Adrenal gland (tissue), 12 donors: ENCODE data around the gene MUC20. TPM values are rescaled to one million over a fixed set of nuclear protein-coding genes. Genes with fewer than 3 reads are reported as not detected.

Source experiments
- microRNA counts, 2 donors: library from miRNA; unstranded; fragments of <30 nt; microRNA quantifications; one replicate each; lab custom pipeline; 2016
- microRNA-seq, 3 donors: library from miRNA; unstranded; fragments of <30 nt; microRNA quantifications; one replicate each; pipeline ENCODE4, GENCODE V29; 2017 to 2020
- polyA plus RNA-seq, 3 donors: library from polyadenylated mRNA; stranded (reverse); fragments of 200-250 nt in 2 of 3; fragments of 350-450 nt in 1 of 3; fragmentation: Illumina TruSeq in 1 of 3; extraction: RNeasy Lipid Tissue Mini Kit (QIAGEN cat#74804) in 1 of 3; gene quantifications; one replicate each; pipeline ENCODE4 v1.2.3, GENCODE V29; 2013 to 2014
- small RNA-seq, 2 donors: library from RNA; depleted of rRNA; stranded (forward); fragments of <200 nt; gene quantifications; one replicate each; pipeline ENCODE3, GENCODE V24; 2016
- total RNA-seq, 9 donors: library from RNA; depleted of rRNA in 4 of 9; stranded (reverse); fragments of >200 nt in 4 of 9; fragments of 120-200 nt in 1 of 9; fragmentation: NEBNext Ultra II Directional in 1 of 9; extraction: Animal tissue kit (Norgen Biotek cat#: 25700) in 1 of 9; gene quantifications; one replicate each; pipeline versions ENCODE4 v1.1.0 to v1.2.4, GENCODE V29; 2013 to 2023
- donor health status: healthy with polysubstance abuse.
- donor health status: Bipolar disorder and iron deficiency.
- donor health status: DM: yes; HTN: yes; CAD: no.
- donor health status: DM: no; HTN: no; CAD: no.
- donor health status: DM: no; HTN: no; CAD: no.
- donor health status: DM: yes; HTN: yes; CAD: no.

MUC20 gene
- total and polyA plus RNA-seq, 12 donors, result 0.78 to 20.2 (median 3.0) TPM

MicroRNA genes within 50 kb of the gene (microRNA counts, 767-probe panel; counts per million panel counts)
- microRNA hsa-miR-570-3p (lab: Ali Mortazavi, UCI), result 0 counts per million in 2 donors

Small RNA genes within 50 kb of the gene (microRNA-seq; reads per million reads assigned to microRNA genes)
- 0 to 0.38 (median 0) reads per million in 3 donors for gene MIR570

Small RNA genes within 50 kb of the gene (small RNA-seq; reads per million reads assigned to genes)
- 0.08 to 0.12 reads per million in 2 donors for gene MIR570

Other genes starting within 250 kb of the MUC20 start
- gene PPP1R2, start 177.7 kb upstream of the MUC20 start, total RNA-seq, result 100 to 1,000 TPM in 1 of 9 donors, 10 to 100 TPM in 8; 35.8 to 179 (median 50.1) TPM
- 100 to 1,000 TPM in 1 of 3 donors, 10 to 100 TPM in 2; 13.6 to 107 (median 16.2) TPM for gene PPP1R2, start 177.7 kb upstream of the MUC20 start, polyA plus RNA-seq
- gene APOD, start 137.0 kb upstream of the MUC20 start, total RNA-seq, result 10 to 100 TPM in 8 of 9 donors, 1 to 10 TPM in 1; 5.1 to 70.8 (median 33.2) TPM
- gene APOD, start 137.0 kb upstream of the MUC20 start, polyA plus RNA-seq, result 100 to 1,000 TPM in 1 of 3 donors, 10 to 100 TPM in 2; 48.9 to 523 (median 70.8) TPM
- under 1 TPM in 4 of 9 donors, not detected in 5; 0.04 to 0.17 (median 0.09) TPM for gene MUC4, start 91.0 kb downstream of the MUC20 start, total RNA-seq
- under 1 TPM in 2 of 3 donors, not detected in 1; 0.03 to 0.16 TPM for gene MUC4, start 91.0 kb downstream of the MUC20 start, polyA plus RNA-seq
- 10 to 100 TPM in 6 of 9 donors, 1 to 10 TPM in 3; 3.4 to 48.5 (median 24.5) TPM for gene TNK2, start 187.6 kb downstream of the MUC20 start, total RNA-seq
- 100 to 1,000 TPM in 1 of 3 donors, 10 to 100 TPM in 1, 1 to 10 TPM in 1; 6.1 to 161 (median 65.4) TPM for gene TNK2, start 187.6 kb downstream of the MUC20 start, polyA plus RNA-seq